K562 (cell line): Measurements from ENCODE around the gene OPN1LW. TPM values are rescaled to one million over a fixed set of nuclear protein-coding genes. Genes with fewer than 3 reads are reported as not detected.

ENCODE experiments used
- ETV6 ChIP-seq, 3 experiments: fragments of 150-350 bp in 1 of 3; sonication (generic) in 1 of 3; formaldehyde crosslinking in 1 of 3; IDR thresholded peaks; 2 replicates each; pipeline versions ENCODE4 v1.6.1 to v1.8.0; 2014 to 2022; ENCODE audit warnings: borderline replicate concordance in 2 of 3, low read depth in 2 of 3, antibody characterized with exemption in 1 of 3, low read length in 1 of 3, mild to moderate bottlenecking in 1 of 3, missing genetic modification reagents in 1 of 3
- KLF16 ChIP-seq: IDR thresholded peaks from 2 replicates; pipeline ENCODE4 v1.6.1; 2016; ENCODE audit warnings: antibody characterized with exemption
- RAD21 ChIP-seq, 2 experiments: fragments of 250-450 bp in 1 of 2; fragments of 450-650 bp in 1 of 2; sonication (Bioruptor Pico) in 1 of 2; formaldehyde crosslinking in 1 of 2; IDR thresholded peaks in 1 of 2; conservative IDR thresholded peaks in 1 of 2; 2 replicates each; pipeline versions ENCODE4 v1.4.0 to v1.8.0; 2020 to 2022; ENCODE audit warnings: mild to moderate bottlenecking in 2 of 2, moderate library complexity in 1 of 2
- ZBTB11 ChIP-seq, 3 experiments: fragments of 200-800 bp in 1 of 3; fragments of 250-450 bp in 1 of 3; fragments of 450-650 bp in 1 of 3; sonication (Bioruptor Pico) in 1 of 3; sonication (Bioruptor generic) in 1 of 3; formaldehyde crosslinking in 1 of 3; IDR thresholded peaks; 2 replicates each; pipeline versions ENCODE4 v1.6.1 to v1.8.0; 2016 to 2022; ENCODE audit warnings: mild to moderate bottlenecking in 2 of 3, missing genetic modification characterization in 2 of 3, missing compliant biosample characterization in 1 of 3, moderate library complexity in 1 of 3
- polyA plus RNA-seq, 8 experiments: library from polyadenylated mRNA; depleted of rRNA in 4 of 8; stranded (reverse) in 5 of 8; unstranded in 3 of 8; fragments of >200 nt; fragmentation: Nextera tagmentation in 2 of 8; fragmentation: Illumina TruSeq in 1 of 8; extraction: Ambion mirVana in 2 of 8; extraction: Trizol in 1 of 8; gene quantifications; 2 replicates each; pipeline versions ENCODE4 v1.2.1 to v1.2.3, GENCODE V29; 2011 to 2014; ENCODE audit warnings: inconsistent platforms in 1 of 8, missing spikeins in 1 of 8
- total RNA-seq, 7 experiments: library from RNA; depleted of rRNA in 6 of 7; stranded (reverse); fragments of >200 nt in 6 of 7; fragmentation: Illumina TruSeq in 2 of 7; extraction: Trizol in 2 of 7; gene quantifications; 2 replicates each; pipeline versions ENCODE4 v1.2.1 to v1.2.3, GENCODE V29; 2011 to 2021; ENCODE audit warnings: low replicate concordance in 1 of 7

Gene OPN1LW
- total and polyA plus RNA-seq, 9 of the 15 experiments (the other 6 are each of a cell fraction or from before 2014, with no cell fraction given): 0.04 TPM; not detected in 8

GRCh38 chrX:154123241-154124219, 20.5 kb upstream of the OPN1LW start (continued):
- TF ChIP-seq ETV6 (IDR thresholded peaks at IDR 0.05; ENCODE audit: borderline replicate concordance in 1 of 2, low read depth in 2 of 2, low read length in 1 of 2): peak; percentile 86 to 97; a peak in 3 of 4 replicates
- TF ChIP-seq ETV6 (CRISPR knock-in tag; IDR thresholded peaks at IDR 0.05; ENCODE audit: borderline replicate concordance): no peak
- TF ChIP-seq ZBTB11 (CRISPR knock-in tag; IDR thresholded peaks at IDR 0.05): peak in 1 of 3 experiments; percentile 69; a peak in 2 of 6 replicates
- no peak for TF ChIP-seq RAD21 (CRISPR knock-in tag; conservative IDR thresholded peaks at IDR 0.05 in 1 of 2, IDR thresholded peaks at IDR 0.05 in 1 of 2)
- TF ChIP-seq KLF16: peak; percentile 82
- TF ChIP-seq, all 486 proteins: peak for 126
